LNCaP clone FGC (cell line): Measurements from ENCODE around the gene C4BPB.

Experiments used
- DNase-seq: peaks from one replicate; pipeline ENCODE4 v3.0.0-alpha.2; 2011; ENCODE audit warnings: low read depth
- H3K4me3 ChIP-seq: 2 replicates; pipeline ENCODE4 v1.5.1; 2011; ENCODE audit warnings: mild to moderate bottlenecking, low read depth, low read length, control low read depth
- CTCF ChIP-seq: IDR thresholded peaks from 2 replicates; pipeline ENCODE4 v1.5.1; 2012; ENCODE audit warnings: mild to moderate bottlenecking; ENCODE audit not compliant: control insufficient read depth, insufficient read depth; ENCODE audit errors: extremely low read depth

Gene C4BPB

GRCh38 chr1:207097871-207098324 lies 9.2 kb downstream of the C4BPB start:
- TF ChIP-seq CTCF = no peak
- H3K4me3 ChIP-seq = no peak overlapping the region
- no peak for DNase-seq

GRCh38 chr1:207101720-207102119 lies 13.1 kb downstream of the C4BPB start:
- H3K4me3 ChIP-seq = no peak overlapping the region
- DNase-seq = no peak
- no peak for TF ChIP-seq CTCF

GRCh38 chr1:207102146-207102545 lies 13.5 kb downstream of the C4BPB start:
- no peak for DNase-seq
- H3K4me3 ChIP-seq = no peak overlapping the region
- TF ChIP-seq CTCF = no peak

- no peak for DNase-seq
- TF ChIP-seq CTCF = no peak
- no peak overlapping the region for H3K4me3 ChIP-seq
Observed at GRCh38 chr1:207102659-207103058, 14.0 kb downstream of the C4BPB start.

GRCh38 chr1:207103892-207104373 lies 15.3 kb downstream of the C4BPB start, which contains the start of gene C4BPA:
Gene C4BPA, plus strand, starts transcription at chr1:207104233. Its CDS starts 8,793 bp downstream, at chr1:207113026.
- TF ChIP-seq CTCF = no peak
- no peak for DNase-seq

GRCh38 chr1:207109004-207109403 lies 20.3 kb downstream of the C4BPB start:
- TF ChIP-seq CTCF = no peak
- no peak for DNase-seq
- no peak overlapping the region for H3K4me3 ChIP-seq

More at GRCh38 chr1:207103892-207104373, 15.3 kb downstream of the C4BPB start, which contains the start of gene C4BPA:
- no peak within 1 kb of the TSS for H3K4me3 ChIP-seq
